ENCODE data around the gene VAC14. TPM values are rescaled to one million over a fixed set of nuclear protein-coding genes. Genes with fewer than 3 reads are reported as not detected.

Gene VAC14
- 30.2 and 35.4 TPM in 2 replicates for total RNA-seq

GRCh38 chr16:70800781-70801480 lies at the start of gene VAC14:
Gene VAC14 (minus strand): TSS chr16:70801158. CDS start chr16:70800900, 258 bp downstream.

GRCh38 chr16:70685938-70686375 lies 115.0 kb downstream of the VAC14 start, which contains the start of gene MTSS2:
Gene MTSS2 (minus strand): TSS chr16:70686053. CDS start chr16:70685791, 262 bp downstream.

GRCh38 chr16:70646260-70647241 lies 154.4 kb downstream of the VAC14 start, which contains the start of gene IL34:
Gene IL34 (plus strand): TSS chr16:70646559. CDS start chr16:70646948, 389 bp downstream.

Other genes with a start within 250 kb of the VAC14 start
- gene IL34, start 154.6 kb downstream of the VAC14 start, total RNA-seq, result 2.0 and 6.2 TPM in 2 replicates
- gene MTSS2, start 115.1 kb downstream of the VAC14 start, total RNA-seq, result 15.6 and 22.7 TPM in 2 replicates